NT2/D1 (cell line): ENCODE results near the gene CHI3L2.

Source experiments
- SUZ12 ChIP-seq: IDR thresholded peaks from 2 replicates; pipeline ENCODE4 v1.6.1; 2011; ENCODE audit not compliant: insufficient read length, insufficient read depth; ENCODE audit errors: extremely low read depth
- YY1 ChIP-seq: IDR thresholded peaks from 2 replicates; pipeline ENCODE4 v1.6.1; 2011; ENCODE audit not compliant: insufficient read length, insufficient read depth

- TF ChIP-seq SUZ12 = no peak
- TF ChIP-seq YY1 = no peak
Measured at GRCh38 chr1:111182052-111182451, 45.5 kb upstream of the CHI3L2 start.
